SK-N-SH (cell line): ENCODE results near the gene PRKCI. TPM values are rescaled to one million over a fixed set of nuclear protein-coding genes. Genes with fewer than 3 reads are reported as not detected.
"Not testable (repeated sequence)": the region's sequence is repeated elsewhere in the genome, so short reads cannot be mapped to it uniquely, and the experiment has no call there.

Experiments
- CTCF ChIA-PET: fragments of 300-600, 350-600 bp; formaldehyde crosslinking; extraction: SDS; loops from one replicate; lab custom pipeline; 2021; lab: Yijun Ruan, JAX
- POLR2A ChIA-PET: fragments of 350-600 bp; sonication (Branson Sonifier 250); formaldehyde crosslinking; extraction: SDS; loops from one replicate; lab custom pipeline; 2020; ENCODE audit warnings: antibody characterized with exemption, inconsistent platforms; lab: Yijun Ruan, JAX
- DNase-seq: peaks from one replicate; pipeline ENCODE4 v3.0.0; 2012
- H2AFZ ChIP-seq: fragments of 200-600 bp; sonication (generic); 2 replicates; pipeline ENCODE4 v1.8.1; 2016; ENCODE audit warnings: antibody characterized with exemption, mild to moderate bottlenecking, low read depth
- H3F3A ChIP-seq: fragments of 200-600 bp; sonication (generic); replicated peaks from 2 replicates; pipeline ENCODE3; 2016; ENCODE audit warnings: antibody characterized with exemption, mild to moderate bottlenecking; ENCODE audit not compliant: insufficient read depth
- H3K27ac ChIP-seq, 2 experiments: fragments of 200-500 bp in 1 of 2; fragments of 200-600 bp in 1 of 2; sonication (Bioruptor generic) in 1 of 2; sonication (generic), shearing (Covaris generic) in 1 of 2; 2 replicates each; pipeline versions ENCODE4 v1.5.1 to v1.6.1; 2014 to 2016; ENCODE audit warnings: low read depth in 2 of 2, inconsistent platforms in 1 of 2, low read length in 1 of 2, mild to moderate bottlenecking in 1 of 2, mixed read lengths in 1 of 2
- H3K27me3 ChIP-seq: fragments of 200-600 bp; sonication (generic), shearing (Covaris generic); 2 replicates; pipeline ENCODE4 v1.6.1; 2016; ENCODE audit warnings: mixed run types; ENCODE audit not compliant: insufficient read depth
- H3K36me3 ChIP-seq, 2 experiments: fragments of 200-500 bp in 1 of 2; fragments of 200-600 bp in 1 of 2; sonication (Bioruptor generic) in 1 of 2; sonication (generic) in 1 of 2; replicated peaks in 1 of 2; 2 replicates each; pipeline versions ENCODE3 to v1.5.1; 2014 to 2016; ENCODE audit warnings: low read length in 1 of 2, mild to moderate bottlenecking in 1 of 2; ENCODE audit not compliant: insufficient read depth in 2 of 2, control insufficient read depth in 1 of 2
- H3K4me1 ChIP-seq, 2 experiments: fragments of 200-500 bp in 1 of 2; fragments of 200-600 bp in 1 of 2; sonication (Bioruptor generic) in 1 of 2; sonication (generic), shearing (Covaris generic) in 1 of 2; 2 replicates each; pipeline versions ENCODE4 v1.5.1 to v1.6.1; 2014 to 2016; ENCODE audit warnings: low read depth in 1 of 2, low read length in 1 of 2, mixed run types in 1 of 2; ENCODE audit not compliant: insufficient read depth in 2 of 2, control insufficient read depth in 1 of 2
- H3K4me2 ChIP-seq: fragments of 200-600 bp; sonication (generic), shearing (Covaris generic); 2 replicates; pipeline ENCODE4 v1.6.1; 2017; ENCODE audit warnings: mixed run types
- H3K4me3 ChIP-seq, 2 experiments: fragments of 200-500 bp in 1 of 2; fragments of 200-600 bp in 1 of 2; sonication (Bioruptor generic) in 1 of 2; sonication (generic), shearing (Covaris generic) in 1 of 2; 2 replicates each; pipeline versions ENCODE4 v1.5.1 to v1.8.1; 2014 to 2016; ENCODE audit warnings: low read depth in 2 of 2, inconsistent platforms in 1 of 2, low read length in 1 of 2, mild to moderate bottlenecking in 1 of 2, mixed read lengths in 1 of 2, moderate library complexity in 1 of 2
- H3K79me2 ChIP-seq: fragments of 200-600 bp; sonication (generic); 2 replicates; pipeline ENCODE4 v1.8.1; 2017; ENCODE audit warnings: mild to moderate bottlenecking; ENCODE audit not compliant: insufficient read depth
- H3K9ac ChIP-seq: fragments of 200-600 bp; sonication (generic); 2 replicates; pipeline ENCODE4 v1.6.1; 2017; ENCODE audit warnings: mixed run types
- H3K9me2 ChIP-seq: fragments of 200-600 bp; sonication (generic); 2 replicates; pipeline ENCODE4 v1.6.1; 2017; ENCODE audit warnings: mixed run types
- H3K9me3 ChIP-seq: fragments of 200-600 bp; sonication (generic); 2 replicates; pipeline ENCODE4 v1.6.1; 2017; ENCODE audit warnings: mixed run types, mild to moderate bottlenecking, moderate library complexity
- H4K20me1 ChIP-seq: fragments of 200-600 bp; sonication (generic); 2 replicates; pipeline ENCODE4 v1.6.1; 2017; ENCODE audit warnings: mild to moderate bottlenecking, mixed run types; ENCODE audit not compliant: insufficient read depth
- CTCF ChIP-seq: fragments of 200-600 bp; sonication (generic); IDR thresholded peaks from 2 replicates; pipeline ENCODE4 v1.6.1; 2017; ENCODE audit warnings: antibody characterized with exemption, mild to moderate bottlenecking, moderate library complexity
- ELF1 ChIP-seq: IDR thresholded peaks from 2 replicates; pipeline ENCODE4 v1.4.0; 2012
- EP300 ChIP-seq, 2 experiments: IDR thresholded peaks; 2 replicates each; pipeline versions ENCODE4 v1.4.0 to v1.6.1; 2012; ENCODE audit warnings: borderline replicate concordance in 1 of 2, low read depth in 1 of 2, low read length in 1 of 2
- FOSL2 ChIP-seq: IDR thresholded peaks from 2 replicates; pipeline ENCODE4 v1.4.0; 2012; ENCODE audit warnings: low read depth, mild to moderate bottlenecking, moderate library complexity, borderline replicate concordance
- JUND ChIP-seq: IDR thresholded peaks from 2 replicates; pipeline ENCODE4 v1.4.0; 2012
- MEF2A ChIP-seq: IDR thresholded peaks from 2 replicates; pipeline ENCODE4 v1.4.0; 2012; ENCODE audit warnings: low read depth, borderline replicate concordance
- NRF1 ChIP-seq: IDR thresholded peaks from 2 replicates; pipeline ENCODE4 v1.6.1; 2012; ENCODE audit warnings: low read depth, mild to moderate bottlenecking, low read length
- RAD21 ChIP-seq: IDR thresholded peaks from 2 replicates; pipeline ENCODE4 v1.6.1; 2012; ENCODE audit warnings: mild to moderate bottlenecking, low read length
- REST ChIP-seq: IDR thresholded peaks from 2 replicates; pipeline ENCODE4 v1.6.1; 2012; ENCODE audit warnings: mild to moderate bottlenecking, low read depth, low read length, moderate library complexity
- RXRA ChIP-seq: IDR thresholded peaks from 2 replicates; pipeline ENCODE4 v1.4.0; 2012; ENCODE audit warnings: low read depth, mild to moderate bottlenecking, borderline replicate concordance
- SIN3A ChIP-seq: IDR thresholded peaks from 2 replicates; pipeline ENCODE4 v1.6.1; 2012; ENCODE audit warnings: low read depth, mild to moderate bottlenecking, low read length, moderate library complexity, borderline replicate concordance
- SMC3 ChIP-seq: IDR thresholded peaks from 2 replicates; pipeline ENCODE4 v1.6.1; 2012; ENCODE audit warnings: low read depth, low read length, improper control_type of control experiment
- TCF12 ChIP-seq: IDR thresholded peaks from 2 replicates; pipeline ENCODE4 v1.4.0; 2012
- YY1 ChIP-seq: IDR thresholded peaks from 2 replicates; pipeline ENCODE4 v1.4.0; 2012; ENCODE audit warnings: low read depth, mild to moderate bottlenecking
- WGBS: methylation state at CpG from one replicate; pipeline ENCODE4 v1.1.6; 2017; ENCODE audit warnings: low lambda C conversion rate; 5-methylcytosine and 5-hydroxymethylcytosine counted together
- polyA plus RNA-seq, 3 experiments: library from polyadenylated mRNA; depleted of rRNA; stranded (reverse); fragments of >200 nt; gene quantifications; 2 replicates each; pipeline ENCODE4 v1.2.3, GENCODE V29; 2012
- TF ChIP-seq, protein P1 (sequence below): IDR thresholded peaks from 2 replicates; pipeline ENCODE4 v1.4.0; 2012; ENCODE audit warnings: low read depth, borderline replicate concordance
- TF ChIP-seq, protein P2 (sequence below): IDR thresholded peaks from 2 replicates; pipeline ENCODE4 v1.4.0; 2012; ENCODE audit warnings: low read depth
- TF ChIP-seq, protein P3 (sequence below): IDR thresholded peaks from 2 replicates; pipeline ENCODE4 v1.4.0; 2012; ENCODE audit warnings: low read depth, borderline replicate concordance

The PRKCI gene
- polyA plus RNA-seq, 1 of the 3 experiments (the other 2 are of a cell fraction), result 10.1 TPM

DNA sequence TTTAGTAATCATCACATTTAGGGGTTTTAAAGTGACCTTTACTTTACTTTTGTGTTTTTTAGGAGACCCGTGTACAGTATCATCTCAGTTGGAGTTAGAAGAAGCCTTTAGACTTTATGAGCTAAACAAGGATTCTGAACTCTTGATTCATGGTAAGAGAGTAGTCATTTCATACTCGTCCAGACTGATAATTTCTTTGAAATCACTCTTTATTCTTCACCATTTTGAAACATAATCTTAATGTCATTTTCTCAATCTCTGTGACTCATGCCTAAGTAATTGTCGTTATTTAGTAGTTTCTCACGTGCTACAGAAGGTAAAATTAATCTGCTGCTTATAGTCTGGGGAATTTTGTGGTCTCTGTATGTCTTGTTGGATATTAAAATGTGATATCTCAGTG, 37.7 kb downstream of the PRKCI start (continued):
- TF ChIP-seq, protein P1, sequence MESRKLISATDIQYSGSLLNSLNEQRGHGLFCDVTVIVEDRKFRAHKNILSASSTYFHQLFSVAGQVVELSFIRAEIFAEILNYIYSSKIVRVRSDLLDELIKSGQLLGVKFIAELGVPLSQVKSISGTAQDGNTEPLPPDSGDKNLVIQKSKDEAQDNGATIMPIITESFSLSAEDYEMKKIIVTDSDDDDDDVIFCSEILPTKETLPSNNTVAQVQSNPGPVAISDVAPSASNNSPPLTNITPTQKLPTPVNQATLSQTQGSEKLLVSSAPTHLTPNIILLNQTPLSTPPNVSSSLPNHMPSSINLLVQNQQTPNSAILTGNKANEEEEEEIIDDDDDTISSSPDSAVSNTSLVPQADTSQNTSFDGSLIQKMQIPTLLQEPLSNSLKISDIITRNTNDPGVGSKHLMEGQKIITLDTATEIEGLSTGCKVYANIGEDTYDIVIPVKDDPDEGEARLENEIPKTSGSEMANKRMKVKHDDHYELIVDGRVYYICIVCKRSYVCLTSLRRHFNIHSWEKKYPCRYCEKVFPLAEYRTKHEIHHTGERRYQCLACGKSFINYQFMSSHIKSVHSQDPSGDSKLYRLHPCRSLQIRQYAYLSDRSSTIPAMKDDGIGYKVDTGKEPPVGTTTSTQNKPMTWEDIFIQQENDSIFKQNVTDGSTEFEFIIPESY, result no peak
- no peak for TF ChIP-seq TCF12
- no peak for TF ChIP-seq SMC3
- no peak for TF ChIP-seq NRF1

DNA sequence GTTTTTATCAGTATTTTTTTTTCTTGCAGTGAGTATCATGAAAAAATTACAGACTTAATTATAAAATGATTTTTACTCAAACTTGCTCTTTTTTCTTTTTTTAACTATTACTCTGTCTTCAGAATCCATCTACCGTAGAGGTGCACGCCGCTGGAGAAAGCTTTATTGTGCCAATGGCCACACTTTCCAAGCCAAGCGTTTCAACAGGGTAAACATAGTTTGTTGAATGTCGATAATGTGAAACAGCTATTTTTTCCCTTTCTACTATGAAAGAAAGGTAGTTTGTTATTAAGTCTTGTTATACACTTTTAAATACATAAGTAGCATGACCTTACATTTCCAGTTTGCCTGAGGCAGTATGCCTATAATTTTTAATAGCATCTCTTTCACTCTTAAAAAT, 45.6 kb downstream of the PRKCI start:
- Histone ChIP-seq H3K36me3 (peaks cover 23 to 44% of the 10 kb centered on the region in 2 experiments), H3K27ac (no peak overlapping the region), H3K4me1 (no peaks in the 10 kb centered on the region), H2AFZ (no peak overlapping the region), H3K4me2 (no peak overlapping the region), H3K9ac (no peak overlapping the region), H3K4me3 (no peak overlapping the region), H3K9me3 (no peaks in the 10 kb centered on the region), H3K79me2 (no peaks in the 10 kb centered on the region; the same call in 1 of the 2 replicates), H3K9me2 (no peaks in the 10 kb centered on the region), H3F3A (no peaks in the 10 kb centered on the region), H3K27me3 (no peaks in the 10 kb centered on the region), H4K20me1 (no peaks in the 10 kb centered on the region)
- ChIA-PET CTCF (interaction anchor here (0.9 kb wide), 1 partner anchor 10 kb away, joined by 3 read pairs; no protein-coding TSS in a partner anchor), POLR2A (no interaction called here)
- WGBS, result 98% methylated on average over 5 of the region's 5 CpGs
- TF ChIP-seq MEF2A (no peak), YY1 (no peak), RXRA (no peak), ELF1 (no peak), TCF12 (no peak), REST (no peak), FOSL2 (no peak), SIN3A (no peak), EP300 (IDR thresholded peaks at IDR 0.05; ENCODE audit: borderline replicate concordance in 1 of 2, low read depth in 1 of 2, low read length in 1 of 2) (no peak), NRF1 (no peak), JUND (no peak), CTCF (no peak), RAD21 (no peak)
- TF ChIP-seq, protein P2, sequence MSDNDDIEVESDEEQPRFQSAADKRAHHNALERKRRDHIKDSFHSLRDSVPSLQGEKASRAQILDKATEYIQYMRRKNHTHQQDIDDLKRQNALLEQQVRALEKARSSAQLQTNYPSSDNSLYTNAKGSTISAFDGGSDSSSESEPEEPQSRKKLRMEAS, result no peak
- TF ChIP-seq, protein P3, sequence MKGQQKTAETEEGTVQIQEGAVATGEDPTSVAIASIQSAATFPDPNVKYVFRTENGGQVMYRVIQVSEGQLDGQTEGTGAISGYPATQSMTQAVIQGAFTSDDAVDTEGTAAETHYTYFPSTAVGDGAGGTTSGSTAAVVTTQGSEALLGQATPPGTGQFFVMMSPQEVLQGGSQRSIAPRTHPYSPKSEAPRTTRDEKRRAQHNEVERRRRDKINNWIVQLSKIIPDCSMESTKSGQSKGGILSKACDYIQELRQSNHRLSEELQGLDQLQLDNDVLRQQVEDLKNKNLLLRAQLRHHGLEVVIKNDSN, result no peak
- DNase-seq, result no peak

- H3K9me2 ChIP-seq, H4K20me1 ChIP-seq, H3K9ac ChIP-seq, H3K4me2 ChIP-seq, H2AFZ ChIP-seq, CTCF ChIA-PET, H3F3A ChIP-seq, H3K9me3 ChIP-seq, DNase-seq, H3K27ac ChIP-seq, H3K4me3 ChIP-seq, H3K4me1 ChIP-seq, H3K79me2 ChIP-seq, H3K27me3 ChIP-seq, POLR2A ChIA-PET: not testable (repeated sequence)
- H3K36me3 ChIP-seq, result peaks cover 27 to 54% of the 10 kb centered on the region in 2 experiments
- WGBS, result 96% methylated on average over 8 of the region's 8 CpGs
Observed at GRCh38 chr3:170269673-170270254, 47.5 kb downstream of the PRKCI start.
